ENCODE data around the gene ATG4D.

ATG4D gene

DNA sequence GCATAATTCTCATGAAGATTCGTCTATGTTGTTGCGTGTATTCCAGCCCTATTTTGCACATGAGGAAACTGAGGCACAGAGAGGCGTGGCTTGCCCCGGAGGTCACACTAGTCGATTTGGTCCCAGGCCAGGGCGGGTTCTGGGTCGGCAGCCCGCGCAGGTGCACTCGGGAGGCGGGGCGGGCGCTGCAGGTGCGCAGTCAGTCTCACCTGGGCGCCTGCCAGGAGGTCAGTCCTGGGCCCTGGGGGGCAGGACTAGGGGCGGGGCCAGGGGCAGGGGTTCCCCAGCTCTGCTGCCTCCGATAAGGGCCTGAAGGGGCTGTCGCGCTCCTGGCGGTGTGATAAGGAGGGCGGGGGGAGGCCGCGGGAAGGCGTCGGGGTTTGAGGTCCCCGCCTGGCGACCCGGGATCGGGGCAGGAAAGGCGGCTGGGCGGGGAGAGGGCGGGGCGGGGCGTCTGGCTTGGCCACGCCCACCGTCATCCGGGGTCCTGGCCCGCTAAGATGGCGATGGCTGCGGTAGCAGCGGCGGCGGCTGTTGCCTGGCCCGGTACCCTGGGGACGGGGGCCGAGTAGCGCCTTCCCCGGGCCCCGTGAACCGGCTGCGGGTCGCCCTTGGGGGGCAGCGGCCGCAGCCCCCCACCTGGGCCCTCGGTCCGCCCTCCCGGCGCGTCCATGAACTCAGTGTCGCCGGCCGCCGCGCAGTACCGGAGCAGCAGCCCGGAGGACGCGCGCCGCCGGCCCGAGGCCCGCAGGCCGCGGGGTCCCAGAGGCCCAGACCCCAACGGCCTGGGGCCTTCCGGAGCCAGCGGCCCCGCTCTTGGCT is at the start of gene ATG4D:
Gene ATG4D (plus strand): TSS at position 485 of the 822 bp plus-strand sequence. CDS start 187 bp downstream, at position 672.
- H3K4me3 ChIP-seq (ENCODE audit: low read depth, low read length): peak within 1 kb of the TSS; percentile 78

DNA sequence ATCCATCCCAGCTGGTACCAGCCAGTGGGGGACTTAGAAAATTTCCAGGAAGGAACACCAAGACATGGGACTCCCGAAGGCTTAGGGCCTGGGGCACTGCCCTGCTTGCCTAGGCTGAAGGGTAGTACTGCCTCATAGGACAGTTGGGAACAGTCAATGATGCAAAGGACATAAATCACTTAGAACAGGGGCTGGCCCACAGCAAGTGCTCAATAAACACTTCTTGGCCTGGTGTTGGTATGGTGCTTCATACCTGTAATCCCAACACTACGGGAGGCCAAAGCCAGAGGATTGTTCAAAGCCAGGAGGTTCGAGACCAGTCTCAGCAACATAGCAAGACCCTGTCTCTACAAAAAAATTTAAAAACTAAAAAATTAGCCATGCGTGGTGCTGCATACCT is 46.3 kb upstream of the ATG4D start:
- no peak overlapping the region for H3K4me3 ChIP-seq (ENCODE audit: low read depth, low read length)

DNA sequence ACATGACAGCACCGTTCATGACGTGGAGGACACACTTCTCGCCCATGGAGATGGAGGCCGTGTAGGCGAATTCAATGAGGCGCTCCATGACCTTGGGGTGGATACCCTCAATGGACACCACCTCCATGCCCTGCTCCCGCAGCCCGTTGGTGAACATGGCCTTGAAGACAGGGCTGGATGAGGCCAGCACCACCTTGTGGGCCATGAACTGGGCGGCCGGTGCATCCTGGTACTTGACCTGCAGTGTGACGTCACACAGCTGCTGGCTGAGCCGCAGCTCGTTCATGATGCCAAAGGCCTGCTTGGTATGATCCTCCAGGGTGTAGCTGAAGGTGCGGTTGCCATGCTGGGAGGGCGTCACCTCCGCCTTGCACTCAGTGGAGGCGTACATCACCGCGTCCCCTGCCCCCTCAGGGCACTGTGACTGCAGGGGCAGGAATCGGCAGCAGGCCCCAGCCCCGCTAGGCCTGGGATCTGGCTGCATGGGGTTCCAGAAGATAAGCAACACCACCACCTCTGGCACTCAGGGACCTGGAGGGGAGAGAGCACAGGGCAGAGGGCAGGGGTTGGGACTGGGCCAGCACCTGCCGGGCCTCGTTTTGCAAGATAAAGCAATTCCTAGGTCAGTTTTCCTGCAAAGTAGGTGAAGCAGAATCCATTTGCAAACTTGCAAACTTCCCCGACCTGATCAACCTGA is 44.0 kb upstream of the ATG4D start:
- no peak overlapping the region for H3K4me3 ChIP-seq (ENCODE audit: low read depth, low read length)

DNA sequence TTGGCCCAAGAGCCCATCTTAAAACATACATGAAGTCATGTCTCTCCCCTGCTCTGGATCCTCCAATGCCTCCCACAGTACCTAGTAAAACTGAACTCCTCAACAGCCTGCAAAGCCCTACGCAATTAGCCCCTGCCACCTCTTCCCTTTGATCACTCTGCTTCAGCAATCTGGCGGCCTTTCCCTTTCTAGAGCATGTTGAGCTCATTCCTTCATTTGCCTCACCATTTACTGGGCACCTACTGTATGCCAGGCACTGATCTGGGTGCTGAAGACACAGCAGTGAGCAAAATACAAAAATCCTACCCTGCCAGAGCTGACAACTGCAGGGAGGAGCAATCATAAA is 43.5 kb upstream of the ATG4D start:
- H3K4me3 ChIP-seq (ENCODE audit: low read depth, low read length): no peak overlapping the region

DNA sequence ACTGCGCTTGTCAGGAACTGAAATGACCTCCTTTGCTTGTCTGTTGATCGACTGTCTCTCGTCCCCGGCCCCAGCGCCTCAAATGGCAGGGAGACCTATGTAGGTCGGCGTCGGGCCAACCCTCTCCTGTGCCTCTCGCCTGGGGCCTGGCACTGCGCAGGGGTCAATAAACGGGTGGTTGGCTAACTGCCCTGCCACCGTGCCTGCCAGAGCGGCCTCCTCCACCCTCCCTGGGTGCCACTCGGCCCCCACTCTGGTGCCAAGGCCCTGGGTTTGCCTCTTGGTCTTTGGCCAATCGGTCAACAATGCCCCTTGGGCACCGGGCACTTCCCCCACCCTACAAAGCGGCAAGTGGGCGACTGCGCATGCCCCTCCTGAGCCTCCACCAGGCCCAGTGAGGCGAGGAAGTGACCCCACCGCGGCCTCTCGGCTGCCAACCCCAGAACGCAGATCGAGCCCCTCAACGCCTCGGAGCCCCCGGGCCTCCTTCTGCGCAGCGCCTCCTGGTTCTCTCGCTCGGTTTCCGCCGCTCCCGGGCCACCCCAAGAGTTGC is 41.7 kb upstream of the ATG4D start:
- H3K4me3 ChIP-seq (ENCODE audit: low read depth, low read length): peak overlapping the region; percentile 83

DNA sequence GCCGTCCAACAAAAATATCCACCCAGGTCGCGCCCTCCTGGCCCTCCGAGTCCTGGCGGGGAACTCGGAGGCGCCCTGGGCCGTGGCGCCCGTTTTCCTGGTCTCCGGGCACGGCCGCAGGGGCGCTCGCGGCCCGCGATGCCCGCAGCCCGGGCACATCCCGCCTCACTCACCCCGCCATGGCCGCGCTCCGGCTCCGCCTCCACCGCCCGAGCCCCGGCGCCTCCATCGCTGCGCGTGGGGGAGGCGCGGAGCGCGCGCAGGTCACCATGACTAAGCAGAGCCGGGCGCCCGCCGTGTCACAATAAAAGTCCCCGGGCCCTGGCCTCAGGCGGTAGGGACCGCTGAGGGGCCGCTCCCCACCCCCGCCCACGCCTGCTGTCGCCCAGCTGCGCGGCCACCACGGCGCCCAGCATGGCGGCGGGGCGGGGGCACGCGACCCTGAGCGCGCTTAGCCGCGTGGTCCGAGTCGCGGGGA is 41.1 kb upstream of the ATG4D start:
- H3K4me3 ChIP-seq (ENCODE audit: low read depth, low read length): peak overlapping the region; percentile 83

DNA sequence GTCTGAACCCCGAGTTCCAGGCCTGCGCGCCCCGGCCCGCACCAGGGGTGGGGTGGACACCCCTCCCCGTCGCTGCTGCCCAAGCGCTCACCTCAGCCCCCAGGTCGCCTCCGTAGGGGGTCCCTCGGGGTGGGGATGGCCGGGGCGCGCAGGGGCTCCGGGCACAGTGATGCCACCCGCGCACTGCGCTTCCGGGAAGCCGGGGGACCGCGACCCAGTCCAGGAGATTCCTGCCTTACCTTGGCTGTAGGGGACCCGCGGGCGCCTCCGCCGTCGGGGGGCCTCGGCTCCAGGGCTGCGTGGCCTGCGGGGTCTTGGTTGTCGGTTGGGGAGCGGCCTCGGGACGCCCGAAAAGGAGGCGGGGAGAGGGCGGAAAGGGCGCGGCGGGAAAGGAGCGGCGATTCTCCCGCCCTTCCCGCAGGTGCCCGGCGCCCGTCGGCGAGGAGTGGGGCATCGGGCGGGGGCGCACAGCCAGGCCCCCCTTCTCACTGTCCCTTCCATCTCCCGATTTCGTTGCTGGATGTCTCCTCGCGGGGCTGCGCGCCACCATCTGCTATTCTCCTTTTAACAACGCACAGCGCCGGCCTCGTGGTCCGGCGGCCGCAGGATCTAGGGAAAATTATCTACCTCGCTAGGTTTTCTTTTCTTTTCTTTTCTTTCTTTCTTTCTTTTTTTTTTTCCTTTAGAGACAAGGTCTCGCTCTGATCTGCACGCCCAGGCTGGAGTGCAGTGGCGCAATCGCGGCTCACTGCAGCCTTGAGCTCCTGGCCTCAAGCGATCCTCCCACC is 40.5 kb upstream of the ATG4D start, which contains the start of gene KEAP1:
Gene KEAP1 (minus strand): TSS at position 355 of the 788 bp plus-strand sequence. CDS start 3,323 bp downstream, outside the sequence.
- H3K4me3 ChIP-seq (ENCODE audit: low read depth, low read length): peak within 1 kb of the TSS; percentile 83

DNA sequence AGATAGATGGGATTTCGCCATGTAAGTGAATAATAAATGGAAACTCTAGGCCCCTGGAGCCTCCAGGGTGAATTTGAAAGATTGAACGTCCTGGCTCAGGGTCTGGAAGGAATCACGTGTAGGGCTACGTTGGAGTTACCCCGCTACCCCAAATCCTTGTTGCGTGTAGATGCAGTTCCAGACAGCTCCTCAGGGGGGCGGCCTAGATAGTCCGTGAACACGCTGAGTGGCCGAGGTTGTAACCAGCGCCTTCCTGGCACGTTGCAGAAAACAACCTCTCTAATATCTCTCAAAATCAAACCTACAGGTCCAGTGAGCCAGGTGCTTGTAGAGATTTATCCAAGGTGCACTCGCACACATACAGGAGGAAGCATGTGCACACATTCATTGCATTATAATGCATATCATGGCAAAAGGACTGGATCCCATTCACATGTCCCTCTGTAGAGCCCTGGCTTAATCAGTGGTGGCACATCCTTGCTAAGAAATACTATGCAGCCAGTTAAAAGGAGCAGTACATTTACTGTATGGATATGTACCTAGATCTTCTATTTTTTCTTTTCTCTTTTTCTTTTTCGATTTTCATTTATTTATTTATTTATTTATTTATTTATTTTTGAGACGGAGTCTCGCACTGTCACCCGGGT is 38.0 kb upstream of the ATG4D start:
- H3K4me3 ChIP-seq (ENCODE audit: low read depth, low read length): no peak overlapping the region

DNA sequence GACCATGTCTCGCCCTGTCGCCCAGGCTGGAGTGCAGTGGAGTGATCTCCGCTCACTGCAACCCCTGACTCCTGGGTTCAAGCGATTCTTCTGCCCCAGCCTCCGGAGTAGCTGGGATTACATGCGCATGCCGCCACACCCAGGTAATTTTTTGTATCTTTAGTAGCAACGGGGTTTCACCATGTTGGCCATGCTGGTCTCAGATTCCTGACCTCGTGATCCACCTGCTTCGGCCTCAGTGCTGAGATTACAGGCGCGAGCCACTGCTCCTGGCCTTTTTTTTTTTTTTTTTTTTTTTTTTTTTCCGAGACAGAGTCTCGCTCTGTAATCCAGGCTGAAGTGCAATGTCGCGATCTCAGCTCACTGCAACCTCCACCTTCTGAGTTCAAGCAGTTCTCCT is 35.7 kb upstream of the ATG4D start:
- no peak overlapping the region for H3K4me3 ChIP-seq (ENCODE audit: low read depth, low read length)

DNA sequence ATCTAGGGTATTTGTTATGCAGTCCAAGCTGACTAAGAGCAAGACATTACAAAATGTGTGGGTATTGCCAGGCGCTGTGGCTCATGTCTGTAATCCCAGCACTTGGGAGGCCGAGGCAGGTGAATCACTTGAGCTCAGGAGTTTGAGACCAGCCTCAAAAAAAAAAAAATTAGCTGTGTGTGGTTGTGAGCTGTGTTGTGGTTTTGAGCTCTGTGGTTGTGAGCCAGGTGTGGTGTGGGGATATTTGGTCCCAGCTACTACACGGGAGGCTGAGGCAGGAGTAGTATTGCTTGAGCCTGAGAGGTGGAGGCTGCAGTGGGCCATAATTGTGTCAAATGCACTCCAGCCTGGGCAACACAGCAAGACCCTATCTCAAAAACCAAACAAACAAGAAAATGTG is 35.0 kb upstream of the ATG4D start:
- H3K4me3 ChIP-seq (ENCODE audit: low read depth, low read length): no peak overlapping the region

DNA sequence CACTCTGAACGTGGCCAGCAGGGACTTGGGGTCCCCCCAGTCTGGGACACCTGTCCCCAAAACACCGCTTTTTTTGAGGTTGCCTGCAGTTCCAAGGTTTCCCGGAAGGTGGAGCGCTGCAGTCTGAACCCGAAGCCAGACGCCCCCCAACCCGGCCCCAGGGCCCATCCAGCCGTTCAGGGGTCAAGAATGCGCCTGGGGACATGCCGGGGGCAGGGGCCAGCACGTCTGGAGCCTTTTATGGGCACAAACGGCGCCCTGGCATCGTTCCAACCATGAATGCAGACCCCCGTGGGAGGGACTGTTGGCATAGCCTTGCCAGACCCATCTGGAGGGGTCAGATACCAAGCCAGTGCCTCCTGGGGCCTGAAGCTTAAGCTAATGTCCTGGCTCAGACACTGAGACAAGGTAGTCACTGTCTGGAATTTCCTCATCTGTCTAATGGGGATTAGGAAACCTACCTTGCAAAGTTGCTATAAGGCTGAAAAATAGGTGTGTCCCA is 33.4 kb upstream of the ATG4D start:
- H3K4me3 ChIP-seq (ENCODE audit: low read depth, low read length): no peak overlapping the region

DNA sequence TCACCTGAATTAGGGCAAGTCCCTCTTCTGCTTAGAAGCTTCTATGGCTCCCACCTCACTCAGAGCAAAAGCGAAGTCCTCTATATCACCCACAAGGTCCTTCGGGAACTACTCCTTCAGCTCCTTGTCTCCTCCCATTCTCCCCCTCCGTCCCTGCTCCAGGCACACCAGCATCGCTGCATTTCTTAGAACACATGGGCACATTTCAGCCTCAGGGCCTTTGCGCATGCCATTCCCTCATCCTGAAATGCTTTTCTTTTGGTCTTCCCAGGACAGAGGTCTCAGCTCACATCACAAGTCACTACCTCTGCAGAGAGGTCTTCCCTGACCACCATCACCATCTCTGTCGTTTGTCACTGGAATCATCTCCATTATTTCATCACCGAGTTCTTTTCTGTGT is 30.5 kb upstream of the ATG4D start:
- H3K4me3 ChIP-seq (ENCODE audit: low read depth, low read length): no peak overlapping the region

DNA sequence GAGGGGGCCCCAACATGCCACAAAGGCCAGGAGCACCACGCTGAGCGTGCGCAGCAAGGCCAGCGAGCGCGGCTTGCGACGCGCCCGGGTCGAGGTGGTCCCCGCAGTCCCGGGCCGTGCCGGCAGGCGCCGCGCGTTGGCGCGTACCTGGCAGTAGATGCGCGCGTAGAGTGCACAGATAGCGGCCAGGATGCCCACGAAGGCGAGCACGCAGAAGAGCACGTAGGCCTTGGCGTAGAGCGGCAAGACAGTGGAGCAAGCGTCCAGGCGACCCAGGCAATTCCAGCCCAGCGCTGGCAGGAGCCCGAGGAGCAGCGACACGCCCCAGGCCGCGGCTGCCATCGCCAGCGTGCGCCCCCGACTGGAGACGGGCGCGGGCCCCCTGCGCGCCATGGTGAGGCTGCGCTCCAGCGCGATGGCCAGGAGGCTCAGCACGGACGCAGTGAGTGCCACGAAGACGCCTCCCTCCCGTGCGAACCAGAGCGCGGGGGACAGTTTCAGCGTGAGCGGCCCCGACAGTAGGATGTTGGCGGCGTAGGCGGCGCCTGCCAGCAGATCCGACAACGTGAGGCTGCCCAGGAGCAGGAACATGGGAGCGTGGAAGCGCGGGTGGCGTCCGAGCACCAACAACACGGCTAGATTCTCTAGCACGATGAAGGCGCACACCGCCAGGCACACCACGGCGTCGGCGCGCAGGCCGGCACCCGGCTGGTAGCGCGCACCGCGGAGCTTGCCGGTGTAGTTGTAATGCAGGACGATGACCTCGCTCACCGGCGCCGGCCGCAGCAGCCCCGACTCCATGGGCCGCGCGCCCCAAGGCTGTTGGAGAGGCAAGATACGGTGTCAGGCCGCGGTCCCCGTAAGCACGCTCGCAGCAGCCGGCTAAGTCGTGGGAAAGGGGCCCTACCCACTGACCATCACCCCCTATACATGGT is 29.2 kb upstream of the ATG4D start:
- peak overlapping the region; percentile 41 for H3K4me3 ChIP-seq (ENCODE audit: low read depth, low read length)

DNA sequence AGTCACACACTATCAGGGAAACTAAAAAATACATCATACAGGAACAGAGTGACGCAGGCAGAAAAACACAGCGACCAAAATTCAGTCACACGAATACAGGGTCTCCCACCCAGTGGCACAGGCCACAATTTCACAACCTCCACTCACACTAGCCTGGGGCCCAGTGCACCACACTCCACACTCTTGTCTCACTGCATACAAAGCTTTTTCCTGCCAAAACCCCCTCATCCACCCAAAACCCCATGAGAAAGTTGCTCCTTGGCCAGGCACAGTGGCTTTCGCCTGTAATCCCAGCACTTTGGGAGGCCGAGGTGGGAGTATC is 27.7 kb upstream of the ATG4D start:
- H3K4me3 ChIP-seq (ENCODE audit: low read depth, low read length): no peak overlapping the region

DNA sequence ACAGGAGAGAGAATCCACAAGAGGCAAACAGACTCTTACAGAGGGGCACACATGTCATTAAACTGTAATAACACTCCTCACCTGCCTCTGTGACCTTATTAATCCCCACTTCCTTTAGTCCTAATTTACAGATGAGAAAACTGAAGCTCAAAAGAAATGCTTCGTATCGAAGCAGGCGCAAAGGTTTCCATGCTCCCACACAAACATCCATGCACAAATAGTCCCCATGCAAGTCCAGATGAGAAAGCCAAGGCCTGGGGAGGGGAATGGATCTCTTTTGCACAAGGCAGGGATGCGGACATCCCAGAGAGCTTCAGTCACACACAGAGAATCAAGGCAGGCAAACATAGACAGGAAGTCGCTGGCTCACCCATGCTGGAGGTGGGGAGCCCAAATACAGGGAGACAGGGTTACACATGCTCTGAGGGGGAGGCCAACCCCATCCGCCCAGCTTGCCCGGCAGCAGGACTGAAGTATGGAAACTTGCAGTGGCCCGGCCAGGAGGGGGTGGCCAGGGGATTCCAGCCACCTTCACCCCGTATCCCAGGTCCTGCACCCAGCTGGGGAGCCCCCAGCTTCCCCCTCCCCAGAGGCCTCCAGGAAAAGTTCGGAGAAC is 26.9 kb upstream of the ATG4D start:
- peak overlapping the region; percentile 50 for H3K4me3 ChIP-seq (ENCODE audit: low read depth, low read length)

DNA sequence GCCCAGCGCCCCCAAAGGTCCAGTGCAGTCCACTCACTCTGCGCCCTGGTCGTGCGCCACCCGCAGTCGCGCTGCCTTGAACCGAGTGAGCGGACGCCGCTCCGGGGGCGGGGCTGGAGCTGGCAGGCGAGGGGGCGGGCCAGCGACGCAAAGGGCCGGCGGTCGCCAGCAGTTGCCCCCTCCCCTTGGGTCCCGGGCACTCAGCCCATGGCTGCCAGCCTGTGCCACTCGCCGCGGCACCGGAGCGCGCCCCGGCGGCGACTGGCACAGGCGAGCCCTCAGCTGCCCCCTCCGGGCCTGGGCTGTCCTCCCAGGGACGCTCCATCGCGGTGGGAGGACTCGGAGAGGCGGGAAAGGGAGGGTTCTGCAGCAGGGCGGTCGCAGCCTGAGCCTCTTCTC is 26.3 kb upstream of the ATG4D start, which contains the start of gene S1PR5:
Gene S1PR5 (minus strand): TSS at position 87 of the 399 bp plus-strand sequence. CDS start 2,436 bp downstream, outside the sequence.
- peak within 1 kb of the TSS; percentile 50 for H3K4me3 ChIP-seq (ENCODE audit: low read depth, low read length)

DNA sequence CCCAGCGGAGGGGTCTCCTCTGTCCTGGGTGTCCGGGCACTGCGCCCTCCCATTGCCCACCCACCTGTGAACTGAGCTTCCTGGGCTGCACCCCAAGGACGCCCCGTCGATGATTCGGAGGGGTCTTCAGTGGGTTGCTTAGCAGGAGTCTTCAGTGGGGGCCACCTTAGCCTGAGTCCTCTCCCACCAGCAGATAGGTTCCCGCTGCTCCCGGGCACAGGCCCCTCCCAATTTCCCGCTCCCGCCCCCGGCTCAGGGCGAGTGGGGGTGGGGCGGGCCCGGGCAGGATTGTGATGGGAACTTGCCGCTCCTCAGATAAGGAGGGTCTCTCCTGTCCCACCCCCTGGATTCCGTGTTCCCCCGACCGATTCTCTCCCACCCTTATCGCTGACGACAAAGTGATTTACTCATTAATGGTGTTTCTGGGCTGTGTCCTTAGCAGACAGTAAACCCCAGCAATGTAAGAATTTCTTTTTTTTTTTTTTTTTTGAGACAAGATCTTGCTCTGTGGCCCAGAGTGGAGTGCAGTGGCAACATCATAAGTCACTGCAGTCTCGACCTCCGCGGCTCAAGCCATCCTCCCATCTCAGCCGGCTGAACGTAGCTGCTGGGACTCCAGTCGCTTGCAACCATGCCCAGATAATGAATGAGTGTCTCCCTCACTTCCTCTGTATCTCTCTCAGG is 25.8 kb upstream of the ATG4D start:
- H3K4me3 ChIP-seq (ENCODE audit: low read depth, low read length): peak overlapping the region; percentile 50

Data from iPS-11a (cell line).